ENCODE results near the gene SPATC1L.

SPATC1L gene

DNA sequence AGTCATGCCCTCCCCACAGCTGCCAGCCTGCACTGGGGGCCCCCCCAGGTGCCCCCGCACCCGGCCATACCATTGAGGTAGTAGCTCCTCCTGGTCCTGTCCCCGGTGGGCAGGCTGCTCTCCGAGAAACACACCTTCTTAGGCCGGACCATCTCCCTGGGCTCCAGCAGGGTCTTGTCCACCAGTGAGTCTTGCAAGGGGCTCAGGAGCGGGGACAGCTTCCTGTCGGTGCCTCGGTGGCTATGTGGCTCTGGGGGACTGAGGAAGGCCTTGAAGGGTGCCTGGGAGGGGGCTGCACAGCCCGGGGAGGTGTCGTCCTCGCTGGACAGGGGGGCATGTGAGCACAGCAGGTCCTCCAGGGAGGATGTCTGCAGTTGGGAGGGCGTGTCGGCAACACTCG is 16.0 kb downstream of the SPATC1L start:
- H3K4me1 ChIP-seq (ENCODE audit: insufficient read depth, insufficient read length), result peaks cover under 1% of the 10 kb centered on the region
- TF ChIP-seq YY1 (IDR thresholded peaks at IDR 0.05; ENCODE audit: insufficient read depth, insufficient read length) (no peak), ZNF274 (IDR thresholded peaks at IDR 0.05; ENCODE audit: low read depth, low read length) (no peak), SUZ12 (IDR thresholded peaks at IDR 0.05; ENCODE audit: extremely low read depth, insufficient read depth, insufficient read length) (no peak)
- no peak overlapping the region for H3K4me3 ChIP-seq (ENCODE audit: insufficient read length, low read depth)
- no peak overlapping the region for H3K9ac ChIP-seq (ENCODE audit: insufficient read length, low read depth)
- H3K36me3 ChIP-seq (ENCODE audit: insufficient read depth, insufficient read length, low read length), result peaks cover 15% of the 10 kb centered on the region
- no peaks in the 10 kb centered on the region for H3K27me3 ChIP-seq (ENCODE audit: insufficient read depth, insufficient read length)
- H3K9me3 ChIP-seq (ENCODE audit: insufficient read depth, low read length), result no peaks in the 10 kb centered on the region
- DNase-seq (ENCODE audit: low read depth, low spot score), result no peak

DNA sequence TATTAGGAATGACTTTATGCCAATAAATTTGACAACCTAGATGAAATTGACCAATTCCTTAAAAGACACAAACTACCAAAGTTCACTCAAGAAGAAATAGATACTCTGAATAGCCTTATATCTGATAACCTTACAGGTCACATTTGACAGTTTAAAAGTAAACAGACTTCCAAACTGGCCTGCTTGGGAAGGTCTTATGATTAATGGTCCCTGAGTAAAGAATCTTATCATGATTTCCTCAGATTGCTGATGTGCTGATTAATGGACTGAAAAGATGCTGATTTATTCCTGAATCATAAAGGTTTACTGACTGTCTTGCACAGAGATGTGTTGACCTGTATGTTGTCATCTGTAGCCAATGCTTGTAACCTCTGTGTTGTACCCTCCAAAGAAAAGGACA is 19.2 kb downstream of the SPATC1L start:
- TF ChIP-seq ZNF274 (IDR thresholded peaks at IDR 0.05; ENCODE audit: low read depth, low read length), result no peak
- TF ChIP-seq SUZ12 (IDR thresholded peaks at IDR 0.05; ENCODE audit: extremely low read depth, insufficient read depth, insufficient read length), result no peak
- no peak for TF ChIP-seq YY1 (IDR thresholded peaks at IDR 0.05; ENCODE audit: insufficient read depth, insufficient read length)
- Histone ChIP-seq H3K27me3 (ENCODE audit: insufficient read depth, insufficient read length) (no peaks in the 10 kb centered on the region), H3K4me1 (ENCODE audit: insufficient read depth, insufficient read length) (no peaks in the 10 kb centered on the region), H3K4me3 (ENCODE audit: insufficient read length, low read depth) (no peak overlapping the region), H3K36me3 (ENCODE audit: insufficient read depth, insufficient read length, low read length) (peaks cover 23% of the 10 kb centered on the region), H3K9ac (ENCODE audit: insufficient read length, low read depth) (no peak overlapping the region), H3K9me3 (ENCODE audit: insufficient read depth, low read length) (peaks cover 20% of the 10 kb centered on the region; the same call in 1 of the 2 replicates)
- DNase-seq (ENCODE audit: low read depth, low spot score), result no peak

DNA sequence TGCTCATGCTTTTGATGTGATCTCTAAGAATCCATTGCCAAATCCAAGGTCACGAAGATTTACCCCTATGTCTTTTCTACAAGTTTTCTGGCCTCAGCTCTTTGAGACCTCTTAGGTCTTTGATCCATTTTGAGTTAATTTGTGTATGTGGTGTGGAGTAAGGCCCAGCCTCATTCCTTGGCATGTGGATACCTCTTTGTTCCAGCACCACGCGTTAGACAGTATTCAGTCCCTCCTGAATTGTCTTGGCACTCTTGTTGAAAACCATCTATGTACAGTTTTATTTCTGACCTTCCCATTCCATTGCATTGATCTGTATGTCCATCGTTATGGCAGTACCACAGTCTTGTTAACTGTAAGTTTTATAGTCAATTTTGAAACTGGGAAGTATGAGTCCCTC is 20.9 kb downstream of the SPATC1L start:
- Histone ChIP-seq H3K36me3 (ENCODE audit: insufficient read depth, insufficient read length, low read length) (peaks cover 23% of the 10 kb centered on the region), H3K4me1 (ENCODE audit: insufficient read depth, insufficient read length) (no peaks in the 10 kb centered on the region), H3K9me3 (ENCODE audit: insufficient read depth, low read length) (peaks cover 24% of the 10 kb centered on the region; the same call in 1 of the 2 replicates), H3K4me3 (ENCODE audit: insufficient read length, low read depth) (no peak overlapping the region), H3K9ac (ENCODE audit: insufficient read length, low read depth) (no peak overlapping the region), H3K27me3 (ENCODE audit: insufficient read depth, insufficient read length) (no peaks in the 10 kb centered on the region)
- TF ChIP-seq SUZ12 (IDR thresholded peaks at IDR 0.05; ENCODE audit: extremely low read depth, insufficient read depth, insufficient read length) (no peak), ZNF274 (IDR thresholded peaks at IDR 0.05; ENCODE audit: low read depth, low read length) (no peak), YY1 (IDR thresholded peaks at IDR 0.05; ENCODE audit: insufficient read depth, insufficient read length) (no peak)
- no peak for DNase-seq (ENCODE audit: low read depth, low spot score)

DNA sequence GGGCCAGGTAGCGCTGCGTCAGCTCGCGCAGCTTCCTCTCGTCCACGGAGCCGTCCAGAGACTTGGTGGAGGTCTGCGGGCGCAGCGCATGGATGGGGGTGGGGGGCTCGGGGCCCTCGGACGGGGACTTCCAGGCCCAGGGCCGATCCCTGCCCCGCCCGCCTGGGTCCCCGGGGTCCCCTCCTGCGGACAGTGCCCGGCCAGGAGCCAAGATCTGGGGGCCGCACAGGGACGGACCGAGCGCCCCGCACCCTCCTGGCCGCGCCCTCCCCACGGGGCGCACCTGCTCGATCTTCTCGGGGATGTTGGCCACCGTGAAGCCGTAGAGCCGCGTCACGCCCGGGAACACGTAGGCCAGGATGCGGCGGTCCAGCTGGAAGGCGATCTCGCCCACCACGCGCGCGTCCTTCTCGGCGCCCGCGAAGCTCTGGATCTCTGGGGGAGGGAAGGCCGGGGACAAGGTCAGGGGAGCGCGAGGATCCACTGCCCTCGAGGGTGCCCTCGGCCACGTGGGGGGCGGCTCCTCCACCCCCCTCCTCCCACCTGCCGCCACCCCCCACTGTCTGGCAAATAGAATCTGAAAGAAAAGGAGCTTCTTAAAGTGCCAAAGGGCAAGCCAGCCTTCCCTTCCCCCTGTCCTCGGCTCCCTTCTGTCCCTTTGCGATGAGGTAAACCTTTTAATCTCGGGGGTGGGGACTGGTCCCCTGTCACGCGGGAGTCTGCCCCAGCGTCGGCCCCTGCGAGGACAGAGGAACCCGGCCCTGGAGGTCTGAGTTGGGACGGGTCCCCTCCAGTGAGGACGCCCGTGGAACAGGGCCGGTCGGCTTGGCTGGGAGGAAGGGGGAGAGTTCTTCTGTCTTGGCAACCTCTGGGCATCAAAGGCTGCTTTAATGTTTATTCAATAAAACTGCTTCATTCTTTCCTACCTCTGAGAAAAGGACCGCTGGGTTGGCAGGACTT is 22.3 kb downstream of the SPATC1L start:
- no peak for DNase-seq (ENCODE audit: low read depth, low spot score)
- Histone ChIP-seq H3K9me3 (ENCODE audit: insufficient read depth, low read length) (peaks cover 24% of the 10 kb centered on the region; the same call in 1 of the 2 replicates), H3K27me3 (ENCODE audit: insufficient read depth, insufficient read length) (no peaks in the 10 kb centered on the region), H3K4me3 (ENCODE audit: insufficient read length, low read depth) (no peak overlapping the region), H3K9ac (ENCODE audit: insufficient read length, low read depth) (no peak overlapping the region), H3K36me3 (ENCODE audit: insufficient read depth, insufficient read length, low read length) (peaks cover 18% of the 10 kb centered on the region), H3K4me1 (ENCODE audit: insufficient read depth, insufficient read length) (peaks cover 2% of the 10 kb centered on the region)
- TF ChIP-seq ZNF274 (IDR thresholded peaks at IDR 0.05; ENCODE audit: low read depth, low read length), result no peak
- TF ChIP-seq YY1 (IDR thresholded peaks at IDR 0.05; ENCODE audit: insufficient read depth, insufficient read length), result no peak
- no peak for TF ChIP-seq SUZ12 (IDR thresholded peaks at IDR 0.05; ENCODE audit: extremely low read depth, insufficient read depth, insufficient read length)

DNA sequence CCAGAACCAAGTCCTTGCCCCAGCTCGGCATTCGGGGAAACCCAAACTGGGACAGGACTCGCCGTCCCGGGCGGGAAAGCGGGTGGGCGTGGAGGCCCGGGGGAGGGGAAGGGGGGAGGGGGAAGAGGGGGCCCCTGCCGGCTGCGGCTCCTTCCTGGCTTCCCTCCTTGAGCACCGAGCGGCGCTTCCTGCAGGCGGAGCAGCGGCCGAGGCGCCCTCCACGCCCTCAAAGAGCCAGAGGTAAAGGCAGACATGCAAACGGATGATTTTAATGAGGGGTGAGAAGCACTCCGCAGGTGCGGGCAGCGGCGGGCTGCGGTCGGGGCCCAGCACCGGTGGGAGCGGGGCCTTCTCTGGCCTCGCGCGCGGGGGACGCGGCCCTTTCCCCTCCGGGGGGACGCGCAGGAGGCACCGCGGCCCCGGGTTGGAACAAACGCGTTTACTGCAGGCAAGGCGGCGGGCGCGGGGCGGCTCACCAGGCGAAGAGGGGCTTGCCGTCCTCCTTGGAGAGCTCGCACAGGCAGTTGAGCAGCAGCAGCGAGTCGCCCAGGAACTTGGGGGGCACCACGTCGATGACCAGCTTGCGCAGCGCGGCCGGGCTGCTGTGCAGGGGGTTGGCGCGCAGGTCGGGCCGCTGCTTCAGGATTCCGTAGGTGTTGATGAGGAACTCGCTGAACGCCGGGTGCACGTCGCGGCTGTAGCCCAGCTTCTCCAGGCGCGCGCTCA is 23.2 kb downstream of the SPATC1L start:
- Histone ChIP-seq H3K27me3 (ENCODE audit: insufficient read depth, insufficient read length) (no peaks in the 10 kb centered on the region), H3K4me1 (ENCODE audit: insufficient read depth, insufficient read length) (peaks cover 2% of the 10 kb centered on the region), H3K4me3 (ENCODE audit: insufficient read length, low read depth) (no peak overlapping the region), H3K36me3 (ENCODE audit: insufficient read depth, insufficient read length, low read length) (peaks cover 24% of the 10 kb centered on the region), H3K9ac (ENCODE audit: insufficient read length, low read depth) (no peak overlapping the region), H3K9me3 (ENCODE audit: insufficient read depth, low read length) (peaks cover 24% of the 10 kb centered on the region; the same call in 1 of the 2 replicates)
- TF ChIP-seq SUZ12 (IDR thresholded peaks at IDR 0.05; ENCODE audit: extremely low read depth, insufficient read depth, insufficient read length), result no peak
- TF ChIP-seq YY1 (IDR thresholded peaks at IDR 0.05; ENCODE audit: insufficient read depth, insufficient read length), result no peak
- TF ChIP-seq ZNF274 (IDR thresholded peaks at IDR 0.05; ENCODE audit: low read depth, low read length), result no peak
- no peak for DNase-seq (ENCODE audit: low read depth, low spot score)

DNA sequence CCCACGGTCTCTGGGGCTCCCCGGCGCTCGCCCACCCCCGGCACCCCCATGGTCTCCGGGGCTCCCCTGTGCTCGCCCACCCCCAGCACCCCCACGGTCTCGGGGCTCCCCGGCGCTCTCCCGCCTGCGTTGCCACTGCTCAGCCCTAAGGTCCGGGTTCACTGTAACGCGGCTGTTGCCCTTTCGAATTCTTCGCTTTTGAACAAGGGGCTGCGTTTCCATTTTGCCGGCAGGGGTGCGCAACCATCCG is 23.7 kb downstream of the SPATC1L start:
- Histone ChIP-seq H3K9ac (ENCODE audit: insufficient read length, low read depth) (no peak overlapping the region), H3K4me1 (ENCODE audit: insufficient read depth, insufficient read length) (peaks cover 7% of the 10 kb centered on the region), H3K36me3 (ENCODE audit: insufficient read depth, insufficient read length, low read length) (peaks cover 25% of the 10 kb centered on the region), H3K27me3 (ENCODE audit: insufficient read depth, insufficient read length) (no peaks in the 10 kb centered on the region), H3K4me3 (ENCODE audit: insufficient read length, low read depth) (no peak overlapping the region), H3K9me3 (ENCODE audit: insufficient read depth, low read length) (peaks cover 24% of the 10 kb centered on the region; the same call in 1 of the 2 replicates)
- no peak for DNase-seq (ENCODE audit: low read depth, low spot score)
- TF ChIP-seq YY1 (IDR thresholded peaks at IDR 0.05; ENCODE audit: insufficient read depth, insufficient read length), result no peak
- no peak for TF ChIP-seq ZNF274 (IDR thresholded peaks at IDR 0.05; ENCODE audit: low read depth, low read length)
